K562 (cell line): ENCODE measurements around the gene ENPP6. TPM values are rescaled to one million over a fixed set of nuclear protein-coding genes. Genes with fewer than 3 reads are reported as not detected.

Source experiments
- ATAC-seq: fragments of 200-7000 bp; cut with Tn5 transposase; 3 replicates; pipeline ENCODE4 v1.9.1; 2020; ENCODE audit warnings: moderate library complexity
- BruUV-seq: library from RNA; stranded (reverse); fragments of 400-500 nt; replicated peaks from 2 replicates; lab custom pipeline; 2021; lab: Mats Ljungman, UMichigan
- CTCF ChIA-PET: fragments of 300-600 bp; formaldehyde crosslinking; extraction: SDS; loops from one replicate; lab custom pipeline; 2021; ENCODE audit warnings: low intra/inter-chr PET ratio; lab: Yijun Ruan, JAX
- POLR2A ChIA-PET: fragments of 300-600, 350-650 bp; sonication (Branson Sonifier 250); formaldehyde crosslinking; extraction: SDS; loops from one replicate; lab custom pipeline; 2021; ENCODE audit warnings: antibody characterized with exemption, inconsistent platforms; lab: Yijun Ruan, JAX
- DNase-seq, 4 experiments: peaks; one replicate each; pipeline versions ENCODE4 v3.0.0 to v3.0.0-alpha.2; 2011 to 2018; ENCODE audit warnings: low spot score in 3 of 4, mixed read lengths in 3 of 4; ENCODE audit errors: extremely low read depth in 1 of 4
- FAIRE-seq: peaks from 2 replicates; lab custom pipeline; 2011; peaks lifted over from hg19 to GRCh38; lab: Jason Lieb, UNC
- H2AFZ ChIP-seq: 2 replicates; pipeline ENCODE4 v1.6.0; 2011; ENCODE audit warnings: low read depth, low read length, control low read depth, inconsistent platforms
- H3K27ac ChIP-seq: fragments of 200-600 bp; 3 replicates; pipeline ENCODE4 v1.8.0; 2011; ENCODE audit warnings: low read depth, mild to moderate bottlenecking, control low read depth, inconsistent platforms, low read length, moderate library complexity, mixed read lengths; ENCODE audit errors: extremely low read depth
- H3K27me3 ChIP-seq, 2 experiments: fragments of 300-600 bp in 1 of 2; 2 replicates in 1 of 2; 3 replicates in 1 of 2; pipeline versions ENCODE4 v1.6.0 to v1.8.0; 2011; ENCODE audit warnings: inconsistent platforms in 2 of 2, low read length in 2 of 2, mild to moderate bottlenecking in 1 of 2, mixed read lengths in 1 of 2, moderate library complexity in 1 of 2; ENCODE audit not compliant: control insufficient read depth in 2 of 2, insufficient read depth in 2 of 2
- H3K36me3 ChIP-seq: fragments of 300-600 bp; 3 replicates; pipeline ENCODE4 v1.8.0; 2011; ENCODE audit warnings: mild to moderate bottlenecking, low read length, inconsistent platforms; ENCODE audit not compliant: control insufficient read depth, insufficient read depth
- H3K4me1 ChIP-seq, 2 experiments: fragments of 200-600 bp in 1 of 2; replicated peaks in 1 of 2; 2 replicates in 1 of 2; 3 replicates in 1 of 2; pipeline versions ENCODE4 v1.5.1 to v1.8.0; 2011; ENCODE audit warnings: inconsistent platforms in 2 of 2, low read length in 2 of 2, mild to moderate bottlenecking in 1 of 2, mixed read lengths in 1 of 2, moderate library complexity in 1 of 2; ENCODE audit not compliant: control insufficient read depth in 2 of 2, insufficient read depth in 2 of 2
- H3K4me2 ChIP-seq: 2 replicates; pipeline ENCODE4 v1.6.1; 2011; ENCODE audit warnings: low read length, control low read depth, inconsistent platforms, mixed read lengths; ENCODE audit not compliant: insufficient read depth
- H3K4me3 ChIP-seq: fragments of 200-600 bp; sonication (generic), shearing (Covaris generic); 2 replicates; pipeline ENCODE4 v1.5.1; 2016; ENCODE audit warnings: control low read depth, inconsistent platforms
- H3K79me2 ChIP-seq: fragments of 200-600 bp; 3 replicates; pipeline ENCODE4 v1.8.0; 2011; ENCODE audit warnings: low read length, inconsistent platforms; ENCODE audit not compliant: control insufficient read depth, insufficient read depth
- H3K9ac ChIP-seq, 2 experiments: 2 replicates each; pipeline versions ENCODE4 v1.6.0 to v1.6.1; 2011; ENCODE audit warnings: low read depth in 2 of 2, low read length in 2 of 2, control low read depth in 1 of 2, inconsistent platforms in 1 of 2, mild to moderate bottlenecking in 1 of 2, mixed read lengths in 1 of 2; ENCODE audit not compliant: insufficient read depth in 1 of 2
- H3K9me1 ChIP-seq: one replicate; pipeline ENCODE4 v1.6.0; 2011; ENCODE audit warnings: inconsistent platforms, mild to moderate bottlenecking, low read length, moderate library complexity; ENCODE audit not compliant: control insufficient read depth, insufficient read depth
- H3K9me3 ChIP-seq: replicated peaks from 2 replicates; pipeline ENCODE4 v1.5.1; 2011; ENCODE audit warnings: low read depth, low read length, inconsistent platforms; ENCODE audit not compliant: control insufficient read depth, insufficient read depth
- H4K20me1 ChIP-seq: replicated peaks from 2 replicates; pipeline ENCODE4 v1.6.1; 2011; ENCODE audit warnings: low read length, inconsistent platforms, mixed read lengths; ENCODE audit not compliant: control insufficient read depth, insufficient read depth
- ARID2 ChIP-seq: fragments of 450-650 bp; IDR thresholded peaks from 2 replicates; pipeline ENCODE4 v1.6.1; 2017; ENCODE audit warnings: antibody characterized with exemption, mild to moderate bottlenecking
- BHLHE40 ChIP-seq: IDR thresholded peaks from 2 replicates; pipeline ENCODE4 v1.6.1; 2011; ENCODE audit warnings: low read length, improper control_type of control experiment
- C11orf30 ChIP-seq: fragments of 450-650 bp; IDR thresholded peaks from 2 replicates; pipeline ENCODE4 v1.6.1; 2016; ENCODE audit warnings: low read depth, mild to moderate bottlenecking
- ETS2 ChIP-seq: IDR thresholded peaks from 2 replicates; pipeline ENCODE4 v1.6.1; 2016; ENCODE audit warnings: borderline replicate concordance, missing genetic modification characterization, mild to moderate bottlenecking, moderate library complexity, missing compliant biosample characterization; ENCODE audit not compliant: poor library complexity, severe bottlenecking
- KLF10 ChIP-seq: fragments of 250-450 bp; sonication (Bioruptor Pico); IDR thresholded peaks from 2 replicates; pipeline ENCODE4 v1.6.1; 2021; ENCODE audit warnings: matching md5 sums
- MEF2A ChIP-seq: IDR thresholded peaks from 2 replicates; pipeline ENCODE4 v1.6.1; 2011; ENCODE audit warnings: low read depth, mild to moderate bottlenecking, low read length, moderate library complexity; ENCODE audit not compliant: control insufficient read depth
- MEF2D ChIP-seq: conservative IDR thresholded peaks from 2 replicates; pipeline ENCODE4 v1.6.1; 2016; ENCODE audit warnings: low read depth, missing genetic modification characterization, missing compliant biosample characterization
- NRF1 ChIP-seq, 2 experiments: fragments of 450-650 bp; IDR thresholded peaks in 1 of 2; conservative IDR thresholded peaks in 1 of 2; 2 replicates each; pipeline ENCODE4 v1.6.1; 2014; ENCODE audit warnings: mild to moderate bottlenecking in 2 of 2
- RBFOX2 ChIP-seq: fragments of 200-400 bp; formaldehyde crosslinking; IDR thresholded peaks from 2 replicates; pipeline ENCODE4 v1.6.1; 2017; ENCODE audit warnings: low read depth, mild to moderate bottlenecking, low read length, moderate library complexity
- TCF3 ChIP-seq: sonication (generic); formaldehyde crosslinking; IDR thresholded peaks from 2 replicates; pipeline ENCODE4 v1.4.0; 2020; ENCODE audit warnings: mild to moderate bottlenecking, missing genetic modification reagents
- XRCC4 ChIP-seq: IDR thresholded peaks from one replicate; pipeline ENCODE4 v1.6.1; 2011; ENCODE audit not compliant: insufficient read depth, insufficient read length; ENCODE audit errors: extremely low read depth
- ZFPM2 ChIP-seq: fragments of 250-450 bp; sonication (Bioruptor Pico); IDR thresholded peaks from 2 replicates; pipeline ENCODE4 v1.5.1; 2022; ENCODE audit warnings: mild to moderate bottlenecking
- ZNF143 ChIP-seq: sonication (generic); formaldehyde crosslinking; IDR thresholded peaks from 2 replicates; pipeline ENCODE4 v1.9.0; 2022; ENCODE audit warnings: mild to moderate bottlenecking, missing genetic modification reagents
- ZNF324 ChIP-seq: fragments of 250-450 bp; sonication (Bioruptor Pico); IDR thresholded peaks from 2 replicates; pipeline ENCODE4 v1.4.0; 2020; ENCODE audit warnings: mild to moderate bottlenecking
- ZSCAN29 ChIP-seq: fragments of 450-650 bp; IDR thresholded peaks from 2 replicates; pipeline ENCODE4 v1.6.1; 2017
- WGBS: fragments of 100-300 bp; shearing (Covaris generic); methylation state at CpG from one replicate; pipeline ENCODE4 v1.1.6; 2016; ENCODE audit warnings: low coverage, mixed read lengths; ENCODE audit not compliant: insufficient coverage; ENCODE audit errors: missing lambda C conversion rate; 5-methylcytosine and 5-hydroxymethylcytosine counted together
- in situ Hi-C: fragments of 300-500 bp; cut with MboI; formaldehyde crosslinking; loops from 4 replicates; pipeline ENCODE4 v1.15.0; 2018; ENCODE audit warnings: inconsistent platforms, mixed read lengths
- intact Hi-C: fragments of 100-400 bp; cut with micrococcal nuclease; formaldehyde crosslinking; loops from 2 replicates; pipeline ENCODE4 v1.14.2; 2022
- polyA plus RNA-seq, 8 experiments: library from polyadenylated mRNA; depleted of rRNA in 4 of 8; stranded (reverse) in 5 of 8; unstranded in 3 of 8; fragments of >200 nt; fragmentation: Nextera tagmentation in 2 of 8; fragmentation: Illumina TruSeq in 1 of 8; extraction: Ambion mirVana in 2 of 8; extraction: Trizol in 1 of 8; gene quantifications; 2 replicates each; pipeline versions ENCODE4 v1.2.1 to v1.2.3, GENCODE V29; 2011 to 2014; ENCODE audit warnings: inconsistent platforms in 1 of 8, missing spikeins in 1 of 8
- total RNA-seq, 7 experiments: library from RNA; depleted of rRNA in 6 of 7; stranded (reverse); fragments of >200 nt in 6 of 7; fragmentation: Illumina TruSeq in 2 of 7; extraction: Trizol in 2 of 7; gene quantifications; 2 replicates each; pipeline versions ENCODE4 v1.2.1 to v1.2.3, GENCODE V29; 2011 to 2021; ENCODE audit warnings: low replicate concordance in 1 of 7
- TF ChIP-seq, protein P1 (sequence below): fragments of 250-450 bp; sonication (Bioruptor Pico); IDR thresholded peaks from 2 replicates; pipeline ENCODE4 v1.5.0; 2021

The ENPP6 gene
- total and polyA plus RNA-seq, 9 of the 15 experiments (the other 6 are each of a cell fraction or from before 2014, with no cell fraction given), result 0.29 TPM; not detected in 8

DNA sequence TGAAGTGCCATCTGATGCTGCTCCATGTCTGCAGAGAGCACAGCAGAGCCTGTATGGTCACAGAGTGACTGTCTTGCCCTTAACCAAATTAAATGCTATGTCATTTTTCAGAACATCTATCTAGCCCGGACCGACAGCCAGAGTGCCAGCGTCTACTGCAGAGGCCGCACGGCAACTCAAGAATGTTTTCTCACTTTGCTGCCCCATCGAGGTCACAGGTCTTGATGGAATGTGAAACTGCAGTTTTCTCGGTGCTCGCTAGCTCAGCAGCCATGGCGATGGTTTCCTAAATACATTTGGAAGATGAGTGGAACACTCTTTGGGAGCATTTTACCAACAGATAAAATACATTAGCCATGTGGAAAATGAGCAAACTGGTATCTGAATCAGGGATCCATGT is 125.7 kb downstream of the ENPP6 start:
- WGBS, result 0% methylated on average over 9 of the region's 9 CpGs
- intact Hi-C loops, result no loop called here
- no peak for ATAC-seq
- ChIA-PET POLR2A (interaction anchor here (0.7 kb wide), 1 partner anchor 1958 kb away, joined by 3 read pairs; no protein-coding TSS in a partner anchor), CTCF (no interaction called here)
- TF ChIP-seq RBFOX2 (no peak), KLF10 (CRISPR knock-in tag) (no peak), ZNF143 (no peak), ZFPM2 (CRISPR knock-in tag) (no peak), MEF2D (tag) (no peak), BHLHE40 (no peak), C11orf30 (no peak), MEF2A (no peak), XRCC4 (no peak), ARID2 (no peak), ZNF324 (no peak), ETS2 (no peak), ZSCAN29 (no peak), TCF3 (CRISPR knock-in tag) (no peak), NRF1 (conservative IDR thresholded peaks at IDR 0.05 in 1 of 2, IDR thresholded peaks at IDR 0.05 in 1 of 2) (no peak)
- TF ChIP-seq, protein P1, sequence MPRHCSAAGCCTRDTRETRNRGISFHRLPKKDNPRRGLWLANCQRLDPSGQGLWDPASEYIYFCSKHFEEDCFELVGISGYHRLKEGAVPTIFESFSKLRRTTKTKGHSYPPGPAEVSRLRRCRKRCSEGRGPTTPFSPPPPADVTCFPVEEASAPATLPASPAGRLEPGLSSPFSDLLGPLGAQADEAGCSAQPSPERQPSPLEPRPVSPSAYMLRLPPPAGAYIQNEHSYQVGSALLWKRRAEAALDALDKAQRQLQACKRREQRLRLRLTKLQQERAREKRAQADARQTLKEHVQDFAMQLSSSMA (CRISPR knock-in tag), result no peak
- Histone ChIP-seq H3K27ac (no peak overlapping the region), H3K4me1 (no peaks in the 10 kb centered on the region), H3K9ac (no peak overlapping the region), H3K36me3 (no peaks in the 10 kb centered on the region), H3K4me2 (no peak overlapping the region), H2AFZ (no peak overlapping the region), H3K9me1 (no peaks in the 10 kb centered on the region), H3K9me3 (no peaks in the 10 kb centered on the region), H4K20me1 (no peaks in the 10 kb centered on the region), H3K27me3 (peaks cover 3 to 21% of the 10 kb centered on the region in 2 experiments; a peak in 3 of 5 replicates), H3K4me3 (no peak overlapping the region), H3K79me2 (no peaks in the 10 kb centered on the region)
- DNase-seq, result no peak
- FAIRE-seq, result no peak
- BruUV-seq, result no TSS peak
- in situ Hi-C loops, result no loop called here
